Inflammatory macrophage treated with lipopolysaccharide for 1 hour (primary cell): ENCODE data around the gene EZR.
"Not testable (repeated sequence)": the region's sequence is repeated elsewhere in the genome, so short reads cannot be mapped to it uniquely, and the experiment has no call there.

Experiments
- DNase-seq, 2 donors: peaks; one replicate each; pipeline ENCODE4 v3.0.0-alpha.2; 2020 to 2022

Gene EZR

GRCh38 chr6:158841358-158841757 is 22.2 kb upstream of the EZR start:
- no peak for DNase-seq

- no peak for DNase-seq
Observed at GRCh38 chr6:158840465-158840864, 21.3 kb upstream of the EZR start.

GRCh38 chr6:158839796-158840195 is 20.6 kb upstream of the EZR start:
- no peak for DNase-seq

GRCh38 chr6:158838790-158839189 is 19.6 kb upstream of the EZR start:
- not testable (repeated sequence) for DNase-seq

- DNase-seq: no peak
Observed at GRCh38 chr6:158837684-158838625, 18.8 kb upstream of the EZR start.

- no peak for DNase-seq
Observed at GRCh38 chr6:158836625-158837311, 17.6 kb upstream of the EZR start.

- DNase-seq: no peak
Observed at GRCh38 chr6:158835616-158836221, 16.6 kb upstream of the EZR start.

GRCh38 chr6:158834675-158835385 is 15.7 kb upstream of the EZR start:
- DNase-seq: no peak

- DNase-seq: not testable (repeated sequence)
Observed at GRCh38 chr6:158832807-158833206, 13.6 kb upstream of the EZR start.

GRCh38 chr6:158832026-158832425 is 12.9 kb upstream of the EZR start:
- DNase-seq: no peak

GRCh38 chr6:158831571-158831970 is 12.4 kb upstream of the EZR start:
- DNase-seq: no peak

GRCh38 chr6:158830736-158831135 is 11.6 kb upstream of the EZR start:
- no peak for DNase-seq

- no peak for DNase-seq
Observed at GRCh38 chr6:158828807-158829206, 9.6 kb upstream of the EZR start.

- DNase-seq: peak; percentile 48 to 68
Observed at GRCh38 chr6:158826819-158827501, 7.8 kb upstream of the EZR start.

- no peak for DNase-seq
Observed at GRCh38 chr6:158825951-158826306, 6.8 kb upstream of the EZR start.

GRCh38 chr6:158825038-158825950 is 6.1 kb upstream of the EZR start:
- DNase-seq: no peak

GRCh38 chr6:158823616-158824015 is 4.4 kb upstream of the EZR start:
- not testable (repeated sequence) for DNase-seq

GRCh38 chr6:158819977-158820622 is 932 bp upstream of the EZR start:
- no peak for DNase-seq

- DNase-seq: peak; percentile 59 to 66
Observed at GRCh38 chr6:158818581-158819212, 471 bp downstream of the EZR start.
